Measurements from ENCODE around the gene SPEG. TPM values are rescaled to one million over a fixed set of nuclear protein-coding genes. Genes with fewer than 3 reads are reported as not detected.
A peak's percentile ranks its signal among the peaks of the same experiment; 100 is the strongest.

SPEG gene
- total RNA-seq, 1 donor from 2014 or later, result 0.07 TPM

GRCh38 chr2:219472629-219473187 lies 38.1 kb downstream of the SPEG start:
- no peaks in the 10 kb centered on the region for H3K4me1 Mint-ChIP-seq
- DNase-seq, result no peak
- intact Hi-C loops (cut with micrococcal nuclease), result no loop called here
- no peak overlapping the region for H3K27ac Mint-ChIP-seq
- no peaks in the 10 kb centered on the region for H3K27me3 Mint-ChIP-seq
- H3K36me3 Mint-ChIP-seq (ENCODE audit: low read depth), result no peaks in the 10 kb centered on the region
- H3K9me3 Mint-ChIP-seq, result no peaks in the 10 kb centered on the region
- H3K4me3 Mint-ChIP-seq, result no peak overlapping the region

- no peaks in the 10 kb centered on the region for H3K27me3 Mint-ChIP-seq
- no peak overlapping the region for H3K27ac Mint-ChIP-seq
- DNase-seq, result no peak
- H3K4me3 Mint-ChIP-seq, result no peak overlapping the region
- no peaks in the 10 kb centered on the region for H3K36me3 Mint-ChIP-seq (ENCODE audit: low read depth)
- no peaks in the 10 kb centered on the region for H3K4me1 Mint-ChIP-seq
- no peaks in the 10 kb centered on the region for H3K9me3 Mint-ChIP-seq
- intact Hi-C loops (cut with micrococcal nuclease), result no loop called here
Observed at GRCh38 chr2:219473511-219473910, 38.9 kb downstream of the SPEG start.

GRCh38 chr2:219474285-219475060 lies 39.8 kb downstream of the SPEG start:
- no peaks in the 10 kb centered on the region for H3K27me3 Mint-ChIP-seq
- H3K27ac Mint-ChIP-seq, result no peak overlapping the region
- no peak overlapping the region for H3K4me3 Mint-ChIP-seq
- H3K9me3 Mint-ChIP-seq, result no peaks in the 10 kb centered on the region
- H3K4me1 Mint-ChIP-seq, result no peaks in the 10 kb centered on the region
- intact Hi-C loops (cut with micrococcal nuclease), result loop anchor here (5.0 kb wide), 1 partner anchor 72 kb away; no protein-coding TSS in a partner anchor
- H3K36me3 Mint-ChIP-seq (ENCODE audit: low read depth), result no peaks in the 10 kb centered on the region
- no peak for DNase-seq

GRCh38 chr2:219475278-219475677 lies 40.6 kb downstream of the SPEG start:
- intact Hi-C loops (cut with micrococcal nuclease), result loop anchor here (5.0 kb wide), 1 partner anchor 73 kb away; no protein-coding TSS in a partner anchor
- H3K4me3 Mint-ChIP-seq, result no peak overlapping the region
- H3K9me3 Mint-ChIP-seq, result no peaks in the 10 kb centered on the region
- H3K4me1 Mint-ChIP-seq, result no peaks in the 10 kb centered on the region
- H3K27ac Mint-ChIP-seq, result no peak overlapping the region
- DNase-seq, result no peak
- H3K36me3 Mint-ChIP-seq (ENCODE audit: low read depth), result no peaks in the 10 kb centered on the region
- H3K27me3 Mint-ChIP-seq, result no peaks in the 10 kb centered on the region

DNA sequence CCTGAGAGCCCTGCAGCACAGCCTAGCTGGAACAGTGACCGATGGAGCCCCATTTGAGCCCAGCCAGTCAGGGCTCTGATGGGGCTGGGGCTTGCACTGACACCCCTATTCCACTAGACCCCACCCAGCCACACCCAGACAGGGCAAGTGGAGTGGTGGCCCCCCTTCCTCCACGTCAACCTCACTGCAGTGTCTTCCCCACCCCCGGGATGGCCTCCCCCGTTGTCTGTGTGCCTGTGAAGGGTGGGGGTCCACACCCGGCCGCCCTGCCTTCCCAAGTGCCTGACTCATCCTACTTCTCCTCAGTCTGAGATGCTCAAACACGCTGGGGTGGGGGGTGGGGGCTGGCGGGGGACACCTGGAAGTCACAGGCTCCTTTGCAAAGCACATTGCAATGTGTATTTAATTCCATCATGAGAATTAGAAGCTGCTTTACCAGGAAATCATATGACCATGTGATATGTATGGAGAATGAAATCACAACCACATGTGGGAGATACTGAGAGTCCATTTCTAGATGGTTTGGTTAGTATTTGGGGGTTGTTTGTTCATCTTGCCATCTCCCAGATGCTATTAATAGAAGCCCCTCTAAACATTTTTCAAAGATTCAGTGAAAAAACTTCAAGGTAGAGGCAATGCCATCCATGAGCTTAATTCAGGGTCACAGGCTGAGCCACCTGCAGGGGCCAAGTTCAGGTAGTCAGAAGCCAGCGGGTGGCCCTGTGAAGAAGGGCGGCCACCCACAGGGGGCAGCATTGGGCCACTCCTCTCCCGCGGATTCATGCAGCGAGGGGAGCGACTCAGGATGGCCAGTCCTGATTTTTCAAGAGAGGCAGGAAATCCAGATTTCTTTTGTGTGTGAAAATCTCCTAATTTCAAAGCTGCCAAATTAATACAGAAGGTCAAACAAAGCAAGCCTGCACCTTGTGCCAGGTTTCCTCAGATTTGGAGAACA lies 41.3 kb downstream of the SPEG start:
- no peaks in the 10 kb centered on the region for H3K27me3 Mint-ChIP-seq
- H3K4me3 Mint-ChIP-seq, result no peak overlapping the region
- H3K9me3 Mint-ChIP-seq, result no peaks in the 10 kb centered on the region
- H3K36me3 Mint-ChIP-seq (ENCODE audit: low read depth), result no peaks in the 10 kb centered on the region
- intact Hi-C loops (cut with micrococcal nuclease), result loop anchor here (1.0 to 5.0 kb wide), 2 partner anchors 54 to 74 kb away; no protein-coding TSS in a partner anchor
- DNase-seq, result peak; percentile 88
- no peaks in the 10 kb centered on the region for H3K4me1 Mint-ChIP-seq
- H3K27ac Mint-ChIP-seq, result no peak overlapping the region

- Mint-ChIP-seq H3K9me3 (no peaks in the 10 kb centered on the region), H3K36me3 (ENCODE audit: low read depth) (no peaks in the 10 kb centered on the region)
Observed at GRCh38 chr2:219476652-219477151, 42.1 kb downstream of the SPEG start.

GRCh38 chr2:219477179-219477578 lies 42.5 kb downstream of the SPEG start:
- H3K27me3 Mint-ChIP-seq, result peaks cover 6% of the 10 kb centered on the region
- H3K9me3 Mint-ChIP-seq, result no peaks in the 10 kb centered on the region
- DNase-seq, result no peak
- H3K36me3 Mint-ChIP-seq (ENCODE audit: low read depth), result no peaks in the 10 kb centered on the region
- intact Hi-C loops (cut with micrococcal nuclease), result loop anchor here (5.0 kb wide), 1 partner anchor 75 kb away; no protein-coding TSS in a partner anchor
- no peaks in the 10 kb centered on the region for H3K4me1 Mint-ChIP-seq
- no peak overlapping the region for H3K27ac Mint-ChIP-seq
- H3K4me3 Mint-ChIP-seq, result no peak overlapping the region

More at GRCh38 chr2:219476652-219477151, 42.1 kb downstream of the SPEG start:
- no peak overlapping the region for H3K27ac Mint-ChIP-seq
- peaks cover 3% of the 10 kb centered on the region for H3K27me3 Mint-ChIP-seq
- no peak overlapping the region for H3K4me3 Mint-ChIP-seq
- intact Hi-C loops (cut with micrococcal nuclease), result loop anchor here (1.0 to 5.0 kb wide), 2 partner anchors 54 to 74 kb away; no protein-coding TSS in a partner anchor
- no peak for DNase-seq
- no peaks in the 10 kb centered on the region for H3K4me1 Mint-ChIP-seq

DNA sequence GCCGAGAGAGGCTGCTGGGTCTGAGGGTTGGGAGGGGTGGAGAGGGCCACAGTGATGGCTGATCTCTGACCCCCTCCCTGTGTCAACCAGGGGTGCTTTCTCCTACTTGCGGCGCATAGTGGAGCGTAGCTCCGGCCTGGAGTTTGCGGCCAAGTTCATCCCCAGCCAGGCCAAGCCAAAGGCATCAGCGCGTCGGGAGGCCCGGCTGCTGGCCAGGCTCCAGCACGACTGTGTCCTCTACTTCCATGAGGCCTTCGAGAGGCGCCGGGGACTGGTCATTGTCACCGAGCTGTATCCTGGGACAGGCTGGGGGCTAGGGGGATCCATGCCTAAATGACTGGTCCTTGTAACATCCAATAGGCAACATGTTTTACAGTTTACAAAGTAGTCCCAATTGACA lies 43.2 kb downstream of the SPEG start:
- intact Hi-C loops (cut with micrococcal nuclease), result loop anchor here (5.0 kb wide), 1 partner anchor 76 kb away; no protein-coding TSS in a partner anchor
- H3K27me3 Mint-ChIP-seq, result peaks cover 10% of the 10 kb centered on the region
- no peaks in the 10 kb centered on the region for H3K9me3 Mint-ChIP-seq

GRCh38 chr2:219478916-219479315 lies 44.3 kb downstream of the SPEG start:
- Mint-ChIP-seq H3K27me3 (peaks cover 14% of the 10 kb centered on the region), H3K36me3 (ENCODE audit: low read depth) (no peaks in the 10 kb centered on the region), H3K27ac (no peak overlapping the region), H3K4me1 (no peaks in the 10 kb centered on the region), H3K4me3 (no peak overlapping the region), H3K9me3 (no peaks in the 10 kb centered on the region)
- intact Hi-C loops (cut with micrococcal nuclease), result loop anchor here (5.0 kb wide), 1 partner anchor 77 kb away; no protein-coding TSS in a partner anchor
- DNase-seq, result no peak

More for the DNA sequence above, 43.2 kb downstream of the SPEG start:
- Mint-ChIP-seq H3K36me3 (ENCODE audit: low read depth) (no peaks in the 10 kb centered on the region), H3K4me3 (no peak overlapping the region), H3K4me1 (no peaks in the 10 kb centered on the region), H3K27ac (no peak overlapping the region)
- no peak for DNase-seq

- no peak overlapping the region for H3K27ac Mint-ChIP-seq
- H3K4me1 Mint-ChIP-seq, result no peaks in the 10 kb centered on the region
- H3K36me3 Mint-ChIP-seq (ENCODE audit: low read depth), result no peaks in the 10 kb centered on the region
- H3K4me3 Mint-ChIP-seq, result no peak overlapping the region
- intact Hi-C loops (cut with micrococcal nuclease), result no loop called here
- H3K9me3 Mint-ChIP-seq, result no peaks in the 10 kb centered on the region
- no peak for DNase-seq
- H3K27me3 Mint-ChIP-seq, result peaks cover 20% of the 10 kb centered on the region
Observed at GRCh38 chr2:219480004-219480403, 45.4 kb downstream of the SPEG start.

DNA sequence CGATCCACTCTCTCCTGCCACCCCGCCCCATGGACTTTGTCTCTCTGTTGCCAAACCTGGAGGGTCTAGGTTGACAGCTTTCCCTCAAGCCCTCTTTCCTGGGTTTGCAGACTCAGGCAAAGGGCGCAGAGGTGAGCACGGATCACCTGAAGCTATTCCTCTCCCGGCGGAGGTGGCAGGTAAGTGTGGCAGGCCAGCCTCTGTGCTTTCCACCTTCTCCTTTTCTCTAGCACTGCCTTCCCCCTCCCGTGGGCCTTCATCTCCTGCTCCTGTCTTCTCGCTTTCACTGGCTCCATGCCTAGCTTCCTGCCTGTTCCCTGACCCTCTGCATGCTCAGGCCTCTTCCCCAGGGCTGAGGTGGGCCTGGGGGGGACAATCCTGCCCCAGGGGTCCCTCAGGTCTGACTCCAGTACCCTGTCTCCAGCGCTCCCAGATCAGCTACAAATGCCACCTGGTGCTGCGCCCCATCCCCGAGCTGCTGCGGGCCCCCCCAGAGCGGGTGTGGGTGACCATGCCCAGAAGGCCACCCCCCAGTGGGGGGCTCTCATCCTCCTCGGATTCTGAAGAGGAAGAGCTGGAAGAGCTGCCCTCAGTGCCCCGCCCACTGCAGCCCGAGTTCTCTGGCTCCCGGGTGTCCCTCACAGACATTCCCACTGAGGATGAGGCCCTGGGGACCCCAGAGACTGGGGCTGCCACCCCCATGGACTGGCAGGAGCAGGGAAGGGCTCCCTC lies 48.2 kb downstream of the SPEG start:
- H3K27me3 Mint-ChIP-seq, result peaks cover 46% of the 10 kb centered on the region
- no peak overlapping the region for H3K4me3 Mint-ChIP-seq
- no peaks in the 10 kb centered on the region for H3K36me3 Mint-ChIP-seq (ENCODE audit: low read depth)
- no peak overlapping the region for H3K27ac Mint-ChIP-seq
- intact Hi-C loops (cut with micrococcal nuclease), result no loop called here
- no peaks in the 10 kb centered on the region for H3K9me3 Mint-ChIP-seq
- no peaks in the 10 kb centered on the region for H3K4me1 Mint-ChIP-seq
- no peak for DNase-seq

DNA sequence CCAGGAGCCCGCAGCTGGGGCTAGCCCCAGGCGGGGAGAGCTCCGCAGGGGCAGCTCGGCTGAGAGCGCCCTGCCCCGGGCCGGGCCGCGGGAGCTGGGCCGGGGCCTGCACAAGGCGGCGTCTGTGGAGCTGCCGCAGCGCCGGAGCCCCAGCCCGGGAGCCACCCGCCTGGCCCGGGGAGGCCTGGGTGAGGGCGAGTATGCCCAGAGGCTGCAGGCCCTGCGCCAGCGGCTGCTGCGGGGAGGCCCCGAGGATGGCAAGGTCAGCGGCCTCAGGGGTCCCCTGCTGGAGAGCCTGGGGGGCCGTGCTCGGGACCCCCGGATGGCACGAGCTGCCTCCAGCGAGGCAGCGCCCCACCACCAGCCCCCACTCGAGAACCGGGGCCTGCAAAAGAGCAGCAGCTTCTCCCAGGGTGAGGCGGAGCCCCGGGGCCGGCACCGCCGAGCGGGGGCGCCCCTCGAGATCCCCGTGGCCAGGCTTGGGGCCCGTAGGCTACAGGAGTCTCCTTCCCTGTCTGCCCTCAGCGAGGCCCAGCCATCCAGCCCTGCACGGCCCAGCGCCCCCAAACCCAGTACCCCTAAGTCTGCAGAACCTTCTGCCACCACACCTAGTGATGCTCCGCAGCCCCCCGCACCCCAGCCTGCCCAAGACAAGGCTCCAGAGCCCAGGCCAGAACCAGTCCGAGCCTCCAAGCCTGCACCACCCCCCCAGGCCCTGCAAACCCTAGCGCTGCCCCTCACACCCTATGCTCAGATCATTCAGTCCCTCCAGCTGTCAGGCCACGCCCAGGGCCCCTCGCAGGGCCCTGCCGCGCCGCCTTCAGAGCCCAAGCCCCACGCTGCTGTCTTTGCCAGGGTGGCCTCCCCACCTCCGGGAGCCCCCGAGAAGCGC lies 49.1 kb downstream of the SPEG start:
- H3K27me3 Mint-ChIP-seq, result peaks cover 46% of the 10 kb centered on the region

More for the DNA sequence above, 49.1 kb downstream of the SPEG start:
- no peaks in the 10 kb centered on the region for H3K9me3 Mint-ChIP-seq
- no peak for DNase-seq
- no peaks in the 10 kb centered on the region for H3K36me3 Mint-ChIP-seq (ENCODE audit: low read depth)
- no peak overlapping the region for H3K27ac Mint-ChIP-seq
- no peaks in the 10 kb centered on the region for H3K4me1 Mint-ChIP-seq
- intact Hi-C loops (cut with micrococcal nuclease), result no loop called here
- H3K4me3 Mint-ChIP-seq, result no peak overlapping the region
